ENCODE data around the gene POR. TPM values are rescaled to one million over a fixed set of nuclear protein-coding genes. Genes with fewer than 3 reads are reported as not detected.

The POR gene
- total RNA-seq, 1 experiment from 2014 or later, result 70.9 TPM

GRCh38 chr7:75953431-75953830, 38.5 kb downstream of the POR start:
- DNase-seq (ENCODE audit: low spot score), result no peak

GRCh38 chr7:75953931-75954330, 39.0 kb downstream of the POR start:
- no peak for DNase-seq (ENCODE audit: low spot score)

- DNase-seq (ENCODE audit: low spot score), result no peak
These were observed 40.5 kb downstream of the POR start for GRCh38 chr7:75955331-75955955.

GRCh38 chr7:75957021-75957736, 42.2 kb downstream of the POR start:
- DNase-seq (ENCODE audit: low spot score), result peak; percentile 40

GRCh38 chr7:75958802-75959543, 44.0 kb downstream of the POR start:
- no peak for DNase-seq (ENCODE audit: low spot score)

GRCh38 chr7:75960372-75960771, 45.4 kb downstream of the POR start:
- DNase-seq (ENCODE audit: low spot score), result no peak

GRCh38 chr7:75961218-75961617, 46.3 kb downstream of the POR start:
- DNase-seq (ENCODE audit: low spot score), result no peak

- DNase-seq (ENCODE audit: low spot score), result no peak
These were observed 47.8 kb downstream of the POR start for GRCh38 chr7:75962607-75963380.

GRCh38 chr7:75963381-75963995, 48.5 kb downstream of the POR start:
- DNase-seq (ENCODE audit: low spot score), result no peak

GRCh38 chr7:75965617-75966016, 50.7 kb downstream of the POR start:
- DNase-seq (ENCODE audit: low spot score), result no peak

- no peak for DNase-seq (ENCODE audit: low spot score)
These were observed 51.4 kb downstream of the POR start for GRCh38 chr7:75966190-75966961.

- no peak for DNase-seq (ENCODE audit: low spot score)
These were observed 52.1 kb downstream of the POR start for GRCh38 chr7:75967055-75967454.

GRCh38 chr7:75967487-75967997, 52.6 kb downstream of the POR start:
- DNase-seq (ENCODE audit: low spot score), result no peak

- no peak for DNase-seq (ENCODE audit: low spot score)
These were observed 53.1 kb downstream of the POR start for GRCh38 chr7:75968012-75968411.

GRCh38 chr7:75968561-75969001, 53.6 kb downstream of the POR start:
- no peak for DNase-seq (ENCODE audit: low spot score)

- no peak for DNase-seq (ENCODE audit: low spot score)
These were observed 54.2 kb downstream of the POR start for GRCh38 chr7:75969182-75969581.

- no peak for DNase-seq (ENCODE audit: low spot score)
These were observed 54.9 kb downstream of the POR start for GRCh38 chr7:75969704-75970498.

- no peak for DNase-seq (ENCODE audit: low spot score)
These were observed 56.5 kb downstream of the POR start for GRCh38 chr7:75971309-75971960.
